Endothelial cell (in vitro differentiated cells): ENCODE results near the gene PET117. TPM values are rescaled to one million over a fixed set of nuclear protein-coding genes. Genes with fewer than 3 reads are reported as not detected.

ENCODE experiments used
- DNase-seq: peaks from one replicate; pipeline ENCODE4 v3.0.0; 2021; ENCODE audit warnings: low spot score
- H3K27ac Mint-ChIP-seq: one replicate; pipeline ENCODE4 v1.8.0; 2021; ENCODE audit warnings: mixed read lengths, inconsistent platforms; ENCODE audit not compliant: unreplicated experiment
- H3K27me3 Mint-ChIP-seq: one replicate; pipeline ENCODE4 v1.8.0; 2021; ENCODE audit warnings: mild to moderate bottlenecking, moderate library complexity, mixed read lengths, inconsistent platforms; ENCODE audit not compliant: unreplicated experiment
- H3K36me3 Mint-ChIP-seq: one replicate; pipeline ENCODE4 v1.8.0; 2021; ENCODE audit warnings: mild to moderate bottlenecking, low read depth, mixed read lengths, inconsistent platforms; ENCODE audit not compliant: unreplicated experiment
- H3K4me1 Mint-ChIP-seq: one replicate; pipeline ENCODE4 v1.8.0; 2021; ENCODE audit warnings: mild to moderate bottlenecking, mixed read lengths, inconsistent platforms; ENCODE audit not compliant: unreplicated experiment
- H3K4me3 Mint-ChIP-seq: one replicate; pipeline ENCODE4 v1.8.0; 2021; ENCODE audit warnings: mild to moderate bottlenecking, mixed read lengths, inconsistent platforms; ENCODE audit not compliant: unreplicated experiment
- H3K9me3 Mint-ChIP-seq: one replicate; pipeline ENCODE4 v1.8.0; 2021; ENCODE audit warnings: mixed read lengths, inconsistent platforms; ENCODE audit not compliant: unreplicated experiment
- CTCF ChIP-seq: fragments of 200-600 bp; sonication (generic); IDR thresholded peaks from one replicate; pipeline ENCODE4 v1.5.0; 2021; ENCODE audit warnings: antibody characterized with exemption; ENCODE audit not compliant: unreplicated experiment
- total RNA-seq: library from RNA; stranded (reverse); fragmentation: NEBNext Ultra II Directional; extraction: Animal tissue kit (Norgen Biotek cat#: 25700); gene quantifications from one replicate; pipeline ENCODE4 v1.2.1, GENCODE V29; 2021; ENCODE audit not compliant: unreplicated experiment

Gene PET117
- total RNA-seq, 1 donor from 2014 or later = 11.0 TPM

- no peaks in the 10 kb centered on the region for H3K27me3 Mint-ChIP-seq
- no peak for DNase-seq
- no peak overlapping the region for H3K27ac Mint-ChIP-seq
- no peaks in the 10 kb centered on the region for H3K4me1 Mint-ChIP-seq
- no peak overlapping the region for H3K4me3 Mint-ChIP-seq
- no peaks in the 10 kb centered on the region for H3K9me3 Mint-ChIP-seq
- no peak for TF ChIP-seq CTCF
- peaks cover 15% of the 10 kb centered on the region for H3K36me3 Mint-ChIP-seq
Observed at GRCh38 chr20:18188434-18188833, 50.8 kb downstream of the PET117 start.

DNA sequence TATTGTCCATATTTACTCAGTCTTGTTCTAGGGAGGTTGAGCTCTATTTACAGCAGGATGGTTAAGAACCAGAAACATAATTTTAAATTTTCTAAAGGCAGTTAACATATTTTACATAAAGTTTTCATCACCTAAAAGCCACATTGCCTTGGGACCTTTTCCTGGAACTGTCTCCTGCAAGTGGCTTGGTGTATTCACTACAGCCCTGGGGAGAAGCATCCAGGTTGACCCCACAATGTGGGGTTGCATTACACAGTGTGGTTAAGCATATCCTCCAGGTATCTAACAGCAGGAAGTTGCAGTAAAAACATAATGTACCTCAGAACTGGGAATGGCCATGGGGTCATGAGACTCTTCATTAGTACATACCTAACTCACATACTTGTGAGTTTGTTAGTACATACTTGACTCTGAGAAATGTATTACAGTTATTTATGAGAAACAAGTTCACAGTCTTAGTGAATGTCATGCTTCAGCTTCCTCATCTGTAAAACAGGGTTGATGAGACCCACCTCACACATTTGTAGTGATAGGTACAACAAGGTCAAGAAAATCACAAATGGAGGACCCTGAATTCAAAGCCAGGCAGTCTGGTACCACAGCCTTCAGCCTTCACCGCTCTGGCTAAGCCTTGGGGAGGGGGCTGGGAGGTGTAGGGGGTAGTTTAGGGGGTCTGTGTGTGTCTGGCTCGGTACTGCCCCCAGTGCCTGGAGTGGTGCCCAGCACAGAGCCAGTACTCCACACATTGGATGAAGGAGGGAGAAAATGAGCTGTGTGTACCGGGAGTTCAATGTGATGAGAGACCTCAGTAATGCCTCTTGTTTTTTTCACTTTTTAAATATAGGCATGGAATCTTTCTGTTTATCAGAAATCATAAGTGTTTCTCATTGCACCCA, 52.9 kb downstream of the PET117 start:
- DNase-seq = no peak
- peaks cover 6% of the 10 kb centered on the region for H3K36me3 Mint-ChIP-seq
- TF ChIP-seq CTCF = no peak
- H3K27me3 Mint-ChIP-seq = peaks cover 2% of the 10 kb centered on the region
- no peak overlapping the region for H3K4me3 Mint-ChIP-seq
- H3K9me3 Mint-ChIP-seq = no peaks in the 10 kb centered on the region
- H3K4me1 Mint-ChIP-seq = no peaks in the 10 kb centered on the region
- no peak overlapping the region for H3K27ac Mint-ChIP-seq

GRCh38 chr20:18191306-18191705, 53.6 kb downstream of the PET117 start:
- H3K27ac Mint-ChIP-seq = no peak overlapping the region
- peaks cover 6% of the 10 kb centered on the region for H3K36me3 Mint-ChIP-seq
- TF ChIP-seq CTCF = no peak
- DNase-seq = no peak
- H3K4me1 Mint-ChIP-seq = no peaks in the 10 kb centered on the region
- no peaks in the 10 kb centered on the region for H3K9me3 Mint-ChIP-seq
- peaks cover 2% of the 10 kb centered on the region for H3K27me3 Mint-ChIP-seq
- H3K4me3 Mint-ChIP-seq = no peak overlapping the region

Other genes starting within 250 kb of the PET117 start
- gene SNX5, start 169.1 kb upstream of the PET117 start, total RNA-seq = 61.7 TPM
- gene MGME1, start 168.8 kb upstream of the PET117 start, total RNA-seq = 17.5 TPM
- gene OVOL2, start 79.9 kb upstream of the PET117 start, total RNA-seq = not detected
- gene KAT14, start within 50 bp of the PET117 start, total RNA-seq = 16.9 TPM
- gene ZNF133, start 150.7 kb downstream of the PET117 start, total RNA-seq = 14.1 TPM